ENCODE data around the gene ATP6V1G3. TPM values are rescaled to one million over a fixed set of nuclear protein-coding genes. Genes with fewer than 3 reads are reported as not detected.
"Not testable (repeated sequence)": the region's sequence is repeated elsewhere in the genome, so short reads cannot be mapped to it uniquely, and the experiment has no call there.

The ATP6V1G3 gene
- total RNA-seq, 4 donors from 2014 or later = not detected

GRCh38 chr1:198528364-198528763 is 12.1 kb downstream of the ATP6V1G3 start:
- no peaks in the 10 kb centered on the region for H3K36me3 ChIP-seq
- no peak for DNase-seq (ENCODE audit: low spot score in 2 of 2)
- H3K4me1 ChIP-seq = peaks cover 5% of the 10 kb centered on the region
- no peak for TF ChIP-seq POLR2AphosphoS5 (IDR thresholded peaks at IDR 0.05)
- no peak for TF ChIP-seq POLR2A (IDR thresholded peaks at IDR 0.05)
- TF ChIP-seq CTCF (IDR thresholded peaks at IDR 0.05) = no peak
- TF ChIP-seq EP300 (IDR thresholded peaks at IDR 0.05) = no peak
- H3K27ac ChIP-seq = no peak overlapping the region
- H3K9me3 ChIP-seq = no peaks in the 10 kb centered on the region
- H3K27me3 ChIP-seq = no peaks in the 10 kb centered on the region
- H3K4me3 ChIP-seq = no peak overlapping the region
- 33% methylated on average over 1 of the region's 1 CpG for WGBS

- Histone ChIP-seq H3K36me3 (no peaks in the 10 kb centered on the region), H3K4me1 (peaks cover 3% of the 10 kb centered on the region), H3K27ac (no peak overlapping the region), H3K27me3 (no peaks in the 10 kb centered on the region), H3K4me3 (no peak overlapping the region), H3K9me3 (no peaks in the 10 kb centered on the region)
- TF ChIP-seq EP300 (IDR thresholded peaks at IDR 0.05) (no peak), CTCF (IDR thresholded peaks at IDR 0.05) (no peak), POLR2AphosphoS5 (IDR thresholded peaks at IDR 0.05) (no peak), POLR2A (IDR thresholded peaks at IDR 0.05) (no peak)
- 79% methylated on average over 2 of the region's 2 CpGs for WGBS
- no peak for DNase-seq (ENCODE audit: low spot score in 2 of 2)
Observed at GRCh38 chr1:198524556-198524955, 15.9 kb downstream of the ATP6V1G3 start.

DNA sequence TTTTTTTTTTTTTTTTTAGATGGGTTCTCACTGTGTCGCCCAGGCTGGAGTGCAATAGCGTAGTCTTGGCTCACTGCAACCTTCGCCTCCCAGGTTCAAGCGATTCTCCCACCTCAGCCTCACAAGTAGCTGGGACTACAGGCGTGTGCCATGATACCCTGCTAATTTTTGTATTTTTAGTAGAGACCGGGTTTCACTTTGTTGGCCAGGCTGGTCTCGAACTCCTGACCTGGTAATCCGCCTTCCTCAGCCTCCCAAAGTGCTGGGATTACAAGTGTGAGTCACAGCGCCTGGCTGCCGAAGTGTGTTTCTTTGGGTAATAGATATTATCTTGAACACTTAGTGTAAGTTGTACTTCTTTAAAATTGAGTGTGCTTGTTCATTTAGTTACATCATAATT is 16.4 kb downstream of the ATP6V1G3 start:
- H3K4me3 ChIP-seq; H3K36me3 ChIP-seq; H3K4me1 ChIP-seq; H3K27me3 ChIP-seq; H3K9me3 ChIP-seq; DNase-seq (ENCODE audit: low spot score in 2 of 2); H3K27ac ChIP-seq: not testable (repeated sequence)
- WGBS = 72% methylated on average over 10 of the region's 10 CpGs

DNA sequence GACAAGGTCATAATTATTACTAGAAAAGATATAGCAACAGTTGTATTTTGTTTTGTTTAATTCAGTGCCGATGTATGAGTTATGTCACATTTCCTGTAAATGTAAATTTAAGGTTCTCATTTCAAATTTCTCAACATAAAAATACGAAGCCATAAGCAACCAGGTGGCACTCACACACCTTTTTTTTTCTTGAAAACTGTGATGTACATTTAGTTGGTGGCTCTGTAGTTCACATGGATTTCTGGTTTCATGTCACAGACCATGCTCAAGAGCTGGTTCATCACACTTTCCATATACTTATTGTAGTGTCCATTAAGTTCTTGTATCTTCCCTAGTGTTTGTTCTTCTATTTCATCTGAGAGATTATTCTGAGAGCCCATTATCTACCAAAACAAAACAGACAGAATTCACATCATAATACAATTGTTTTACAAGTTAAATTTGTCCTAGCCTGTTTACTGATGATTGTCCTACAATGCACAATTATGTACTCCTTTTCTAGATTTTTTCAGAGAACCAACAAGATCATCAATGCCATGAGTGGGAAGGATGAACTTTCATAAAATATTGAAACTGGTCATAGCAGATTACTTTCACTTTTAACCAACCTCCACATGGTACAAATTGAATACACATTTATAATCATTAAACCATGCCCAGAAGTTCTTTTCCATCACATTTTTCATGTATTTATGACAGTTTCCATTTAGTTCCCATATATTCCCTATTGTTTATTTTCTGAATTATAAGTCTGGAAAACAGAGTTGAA is 17.1 kb downstream of the ATP6V1G3 start:
- DNase-seq (ENCODE audit: low spot score in 2 of 2) = no peak
- TF ChIP-seq EP300 (IDR thresholded peaks at IDR 0.05) (no peak), POLR2A (IDR thresholded peaks at IDR 0.05) (no peak), CTCF (IDR thresholded peaks at IDR 0.05) (no peak), POLR2AphosphoS5 (IDR thresholded peaks at IDR 0.05) (no peak)
- Histone ChIP-seq H3K36me3 (no peaks in the 10 kb centered on the region), H3K27me3 (no peaks in the 10 kb centered on the region), H3K4me1 (no peaks in the 10 kb centered on the region), H3K4me3 (no peak overlapping the region), H3K9me3 (no peaks in the 10 kb centered on the region), H3K27ac (no peak overlapping the region)
- 69% methylated on average over 2 of the region's 2 CpGs for WGBS

DNA sequence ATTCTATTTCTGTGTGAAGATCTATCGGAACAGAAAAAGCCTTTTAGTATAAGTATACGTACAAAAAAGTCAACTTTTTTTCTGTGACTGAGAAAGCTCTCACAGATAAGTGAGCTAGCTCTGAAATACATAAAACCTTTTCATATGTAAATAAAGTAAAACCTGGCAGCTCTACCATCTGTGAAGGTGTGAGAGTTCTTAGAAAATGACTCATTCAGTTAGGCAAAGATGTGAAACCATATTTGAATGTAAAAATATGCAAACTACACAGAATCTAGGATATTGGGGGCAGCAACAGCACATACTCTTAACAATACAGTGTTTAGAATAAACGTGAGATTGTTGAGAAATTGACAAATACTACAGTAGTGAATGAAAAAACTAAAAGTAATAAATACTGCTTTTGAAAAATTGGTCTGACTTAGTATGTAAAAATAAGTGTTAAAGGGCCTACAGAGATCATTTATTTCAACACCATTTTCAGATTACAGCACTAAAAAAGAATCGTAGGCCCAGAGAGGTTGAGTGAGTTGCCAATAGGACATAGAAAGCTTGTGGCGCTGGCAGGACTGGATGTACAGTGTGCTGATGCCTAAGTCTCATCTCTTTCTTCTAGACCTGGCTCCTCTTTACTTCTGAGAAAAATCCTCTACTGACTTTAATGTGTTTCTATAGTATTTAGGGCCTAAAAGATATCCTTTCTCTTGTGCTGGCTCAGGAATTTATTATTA is 19.8 kb downstream of the ATP6V1G3 start:
- H3K27ac ChIP-seq = no peak overlapping the region
- H3K9me3 ChIP-seq = no peaks in the 10 kb centered on the region
- no peaks in the 10 kb centered on the region for H3K27me3 ChIP-seq
- no peak for DNase-seq (ENCODE audit: low spot score in 2 of 2)
- WGBS = 60% methylated on average over 5 of the region's 5 CpGs
- no peaks in the 10 kb centered on the region for H3K36me3 ChIP-seq
- TF ChIP-seq EP300 (IDR thresholded peaks at IDR 0.05) (no peak), CTCF (IDR thresholded peaks at IDR 0.05) (no peak), POLR2AphosphoS5 (IDR thresholded peaks at IDR 0.05) (no peak), POLR2A (IDR thresholded peaks at IDR 0.05) (no peak)
- no peak overlapping the region for H3K4me3 ChIP-seq
- H3K4me1 ChIP-seq = no peaks in the 10 kb centered on the region
